VCaP (cell line): ENCODE results near the gene CECR2.

ENCODE experiments used
- H3K27ac ChIP-seq: fragments of 450-650 bp; 2 replicates; pipeline ENCODE4 v1.5.1; 2017
- CTCF ChIP-seq: fragments of 450-650 bp; conservative IDR thresholded peaks from 2 replicates; pipeline ENCODE4 v1.5.1; 2017; ENCODE audit warnings: mild to moderate bottlenecking, moderate library complexity

CECR2 gene

DNA sequence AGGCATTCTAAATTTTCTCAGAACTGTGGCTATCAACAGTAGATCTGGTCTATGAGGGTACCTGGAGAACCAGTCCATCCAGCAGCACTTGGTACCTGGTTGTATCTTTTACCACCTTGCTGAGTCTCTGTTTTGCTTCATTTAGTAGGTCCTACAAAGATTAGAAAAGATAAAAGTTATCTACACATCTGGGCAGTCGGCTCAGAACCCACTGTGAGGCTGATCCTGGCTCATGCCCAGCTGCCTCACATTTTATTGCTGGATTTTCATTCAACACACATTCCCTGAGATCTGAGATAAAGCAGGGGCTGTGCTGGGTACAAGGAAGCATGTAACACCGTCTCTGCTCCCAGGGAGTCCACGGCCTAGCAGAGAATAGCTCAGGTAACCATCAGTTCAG, 231.8 kb downstream of the CECR2 start:
- no peak for TF ChIP-seq CTCF
- peak overlapping the region; percentile 95 for H3K27ac ChIP-seq

- no peak for TF ChIP-seq CTCF
- H3K27ac ChIP-seq, result peak overlapping the region; percentile 95; the same call in 1 of the 2 replicates
Observed at GRCh38 chr22:17603668-17604067, 234.4 kb downstream of the CECR2 start.

GRCh38 chr22:17606496-17606895, 237.2 kb downstream of the CECR2 start:
- TF ChIP-seq CTCF, result no peak
- H3K27ac ChIP-seq, result peak overlapping the region; percentile 95
